ENCODE data around the gene FBXO17.

Gene FBXO17

GRCh38 chr19:38917516-38917915 is 58.0 kb downstream of the FBXO17 start:
- no peak for DNase-seq (ENCODE audit: low spot score)

- DNase-seq (ENCODE audit: low spot score): no peak
These were observed 59.9 kb downstream of the FBXO17 start for GRCh38 chr19:38915329-38916321.

DNA sequence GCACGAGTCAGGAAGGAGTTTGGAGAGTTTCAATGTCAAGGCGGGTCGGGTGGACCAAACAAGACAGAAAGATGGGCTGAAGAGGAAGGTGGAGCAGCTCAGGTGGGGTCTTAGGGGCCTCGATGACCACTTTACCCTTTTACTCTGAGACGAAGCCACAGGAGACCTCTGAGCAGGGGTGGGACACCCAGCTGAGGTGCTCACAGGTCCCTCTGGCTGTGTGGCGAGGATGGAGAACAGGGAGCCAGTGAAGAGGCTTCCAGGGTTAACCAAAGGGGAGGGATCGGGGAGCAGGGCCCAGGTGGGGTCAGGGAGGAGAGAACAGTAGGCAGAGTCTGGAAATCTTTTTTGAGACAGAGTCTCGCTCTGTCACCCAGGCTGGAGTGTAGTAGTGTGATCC is 61.6 kb downstream of the FBXO17 start:
- DNase-seq (ENCODE audit: low spot score): no peak

DNA sequence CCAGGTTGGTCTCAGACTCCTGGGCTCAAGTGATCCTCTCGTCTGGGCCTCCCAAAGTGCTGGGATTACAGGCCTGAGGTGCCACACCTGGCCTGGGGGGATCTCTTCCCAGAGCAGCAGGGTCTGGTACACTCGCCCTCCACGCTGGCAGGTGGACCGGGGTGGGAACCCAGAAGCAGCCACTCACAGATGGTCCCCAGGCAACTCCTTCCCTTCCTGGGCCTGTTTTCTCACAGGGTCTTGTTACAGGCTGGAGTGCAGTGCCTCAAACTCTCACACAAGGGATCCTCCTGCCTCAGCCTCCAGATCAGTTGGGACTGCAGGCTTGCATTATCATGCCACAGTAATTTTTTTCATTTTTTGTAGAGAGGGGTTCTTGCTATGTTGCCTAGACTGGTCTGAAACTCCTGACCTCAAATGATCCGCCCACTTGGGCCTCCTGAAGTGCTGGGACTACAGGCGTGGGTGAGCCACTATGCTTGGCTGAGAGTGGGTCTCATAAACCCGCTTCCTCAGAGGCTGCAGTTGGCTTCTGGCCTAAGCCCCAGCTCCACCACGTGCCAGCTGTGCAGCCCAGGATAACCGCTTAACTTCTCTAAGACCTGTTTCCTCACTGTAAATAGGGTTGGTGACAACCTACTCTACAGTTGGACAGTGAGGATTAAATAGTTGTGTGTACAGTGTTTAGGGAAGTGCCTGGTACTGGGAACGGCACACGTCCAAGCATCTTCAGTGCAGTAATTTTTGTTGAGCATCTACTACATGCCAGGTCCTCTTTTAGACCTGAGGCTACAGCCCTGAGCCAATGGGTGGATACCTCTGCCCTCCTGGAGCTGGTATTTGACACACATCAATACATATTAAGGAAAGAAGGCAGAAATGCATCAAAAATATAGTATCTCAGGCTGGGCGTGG is 62.7 kb downstream of the FBXO17 start:
- no peak for DNase-seq (ENCODE audit: low spot score)

- no peak for DNase-seq (ENCODE audit: low spot score)
These were observed 64.0 kb downstream of the FBXO17 start for GRCh38 chr19:38911388-38912001.

DNA sequence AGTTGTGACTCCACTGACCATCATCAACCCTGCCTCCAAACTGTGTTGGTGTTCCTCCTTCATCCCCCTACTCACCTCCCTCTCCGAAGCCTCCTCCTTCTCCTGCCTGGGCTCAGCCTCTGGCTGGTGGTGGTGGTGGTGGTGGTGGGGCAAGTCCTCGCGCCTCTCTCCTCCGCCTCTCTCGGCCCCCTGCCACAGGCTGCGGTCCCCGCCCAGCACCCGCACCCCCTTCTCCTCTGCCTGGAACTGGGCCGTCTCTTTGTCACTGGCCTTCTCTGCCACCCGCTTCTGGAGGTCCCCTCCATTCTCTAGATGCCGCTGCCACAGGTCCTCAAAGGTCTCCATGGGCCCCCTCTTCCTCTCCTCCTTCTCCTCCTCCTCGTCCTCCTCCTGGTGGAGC is 65.1 kb downstream of the FBXO17 start:
- no peak for DNase-seq (ENCODE audit: low spot score)

DNA sequence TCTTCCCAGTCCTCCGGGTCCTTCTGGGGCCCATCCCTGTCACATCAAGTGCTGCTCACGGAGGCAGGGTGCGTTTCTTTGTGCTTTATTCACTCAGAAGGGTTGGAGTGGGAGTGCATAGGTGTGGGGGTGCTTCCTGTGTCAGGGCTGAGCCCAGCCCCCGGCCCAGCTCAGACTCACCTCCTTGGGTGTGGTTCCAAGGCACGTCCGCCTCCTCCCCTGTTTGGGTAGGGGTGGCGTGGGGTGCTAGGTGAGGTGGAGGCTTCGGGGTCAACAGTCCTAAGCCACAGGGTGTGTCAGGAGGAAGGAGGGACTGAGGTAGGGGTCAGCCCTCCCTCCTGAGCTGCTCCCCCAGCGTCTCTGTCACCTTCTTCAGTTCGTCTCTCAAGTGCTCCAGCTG is 66.6 kb downstream of the FBXO17 start:
- DNase-seq (ENCODE audit: low spot score): no peak

DNA sequence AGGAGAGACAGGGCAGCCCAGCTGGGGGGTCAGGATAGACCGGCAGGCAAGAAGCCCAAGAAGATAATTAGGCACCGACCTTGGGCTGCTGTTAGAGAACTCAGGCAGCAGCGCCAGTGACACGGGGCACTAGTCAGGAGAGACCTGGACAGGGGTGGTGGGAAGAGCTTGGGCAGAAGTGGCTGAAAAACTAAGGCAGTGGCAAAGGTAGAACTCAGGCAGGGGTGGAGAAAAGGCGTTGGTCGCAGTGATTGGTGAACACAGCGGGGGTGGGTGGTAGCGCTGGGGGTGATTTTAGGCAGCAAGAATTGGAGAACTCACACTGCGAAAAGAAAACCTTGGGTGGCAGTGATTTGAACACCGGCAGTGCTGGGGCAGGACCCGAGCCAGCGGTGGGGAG is 67.9 kb downstream of the FBXO17 start:
- DNase-seq (ENCODE audit: low spot score): no peak

DNA sequence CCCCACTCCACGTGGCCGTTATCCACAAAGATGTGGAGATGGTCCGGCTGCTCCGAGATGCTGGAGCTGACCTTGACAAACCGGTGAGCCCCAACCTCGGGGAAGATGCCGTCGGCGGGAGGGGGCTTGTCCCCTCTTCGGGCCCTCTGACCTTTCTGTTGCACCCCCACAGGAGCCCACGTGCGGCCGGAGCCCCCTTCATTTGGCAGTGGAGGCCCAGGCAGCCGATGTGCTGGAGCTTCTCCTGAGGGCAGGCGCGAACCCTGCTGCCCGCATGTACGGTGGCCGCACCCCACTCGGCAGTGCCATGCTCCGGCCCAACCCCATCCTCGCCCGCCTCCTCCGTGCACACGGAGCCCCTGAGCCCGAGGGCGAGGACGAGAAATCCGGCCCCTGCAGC is 68.3 kb downstream of the FBXO17 start:
- no peak for DNase-seq (ENCODE audit: low spot score)

- DNase-seq (ENCODE audit: low spot score): no peak
These were observed 69.9 kb downstream of the FBXO17 start for GRCh38 chr19:38905620-38906019.

DNA sequence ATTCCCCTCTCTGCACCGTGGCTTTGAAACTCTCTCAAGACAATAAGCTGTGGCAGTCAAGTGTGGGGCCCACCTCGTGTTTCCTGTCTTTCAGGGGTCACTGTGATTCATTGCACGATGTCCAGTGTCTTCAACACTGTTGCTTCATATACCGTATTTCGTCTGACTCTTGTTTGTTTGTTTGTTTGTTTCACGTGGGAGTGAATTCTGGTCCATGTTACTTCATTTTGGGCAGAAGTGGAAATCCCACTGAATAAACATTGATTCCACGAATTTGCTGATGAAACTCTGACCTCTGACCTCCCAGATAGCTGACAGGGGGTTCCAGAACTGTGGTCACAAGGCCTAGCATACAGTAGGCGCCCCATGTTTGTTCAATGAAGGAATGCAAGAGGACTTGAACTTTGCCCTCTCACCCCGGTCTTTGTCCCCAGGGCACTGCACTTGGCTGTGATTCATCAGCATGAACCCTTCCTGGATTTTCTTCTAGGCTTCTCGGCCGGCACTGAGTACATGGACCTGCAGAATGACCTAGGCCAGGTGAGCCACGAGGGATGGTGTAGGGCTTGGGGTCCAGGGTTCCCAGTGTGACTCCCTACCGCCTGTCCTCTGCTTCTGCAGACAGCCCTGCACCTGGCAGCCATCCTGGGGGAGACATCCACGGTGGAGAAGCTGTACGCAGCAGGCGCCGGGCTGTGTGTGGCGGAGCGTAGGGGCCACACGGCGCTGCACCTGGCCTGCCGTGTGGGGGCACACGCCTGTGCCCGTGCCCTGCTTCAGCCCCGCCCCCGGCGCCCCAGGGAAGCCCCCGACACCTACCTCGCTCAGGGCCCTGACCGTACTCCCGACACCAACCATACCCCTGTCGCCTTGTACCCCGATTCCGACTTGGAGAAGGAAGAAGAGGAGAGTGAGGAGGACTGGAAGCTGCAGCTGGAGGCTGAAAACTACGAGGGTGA is 70.7 kb downstream of the FBXO17 start:
- no peak for DNase-seq (ENCODE audit: low spot score)

DNA sequence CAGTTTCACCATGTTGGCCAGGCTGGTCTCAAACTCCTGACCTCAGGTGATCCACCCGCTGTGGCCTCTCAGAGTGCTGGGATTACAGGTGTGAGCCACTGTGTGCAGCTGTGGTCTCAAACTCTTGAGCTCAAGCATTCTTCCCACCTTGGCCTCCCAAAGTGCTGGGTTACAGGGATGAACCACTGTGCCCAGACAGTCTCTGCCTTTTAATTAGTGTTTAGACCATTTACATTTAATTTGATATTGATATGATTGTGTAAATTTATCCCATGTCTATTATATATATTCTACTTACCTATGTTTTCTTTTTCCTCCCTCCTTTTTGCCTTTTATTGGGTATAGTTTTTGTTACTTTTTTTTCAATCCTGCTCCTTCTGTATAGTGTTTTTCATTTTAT is 73.9 kb downstream of the FBXO17 start:
- no peak for DNase-seq (ENCODE audit: low spot score)

- DNase-seq (ENCODE audit: low spot score): no peak
These were observed 74.8 kb downstream of the FBXO17 start for GRCh38 chr19:38900743-38901190.

DNA sequence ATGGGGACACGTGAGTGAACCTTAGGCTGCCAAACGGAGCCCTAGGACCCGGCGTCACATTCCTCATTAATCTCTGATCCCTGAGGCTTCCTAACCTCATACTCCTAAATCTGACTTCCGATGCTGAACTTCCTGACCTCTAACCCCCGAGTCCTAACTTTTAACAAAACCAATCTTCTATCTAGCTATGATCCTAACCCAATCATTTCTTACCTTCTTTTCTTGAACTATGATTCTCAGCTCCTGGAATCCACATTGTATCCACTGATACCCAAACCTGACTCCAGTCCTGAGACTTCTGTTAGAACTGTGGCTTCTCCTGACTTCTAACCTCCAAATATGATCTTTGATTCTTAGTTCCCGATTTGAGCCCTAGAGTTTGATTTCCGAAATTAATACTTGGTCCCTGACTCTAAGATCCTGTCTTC is 75.3 kb downstream of the FBXO17 start:
- peak; percentile 17 for DNase-seq (ENCODE audit: low spot score)

DNA sequence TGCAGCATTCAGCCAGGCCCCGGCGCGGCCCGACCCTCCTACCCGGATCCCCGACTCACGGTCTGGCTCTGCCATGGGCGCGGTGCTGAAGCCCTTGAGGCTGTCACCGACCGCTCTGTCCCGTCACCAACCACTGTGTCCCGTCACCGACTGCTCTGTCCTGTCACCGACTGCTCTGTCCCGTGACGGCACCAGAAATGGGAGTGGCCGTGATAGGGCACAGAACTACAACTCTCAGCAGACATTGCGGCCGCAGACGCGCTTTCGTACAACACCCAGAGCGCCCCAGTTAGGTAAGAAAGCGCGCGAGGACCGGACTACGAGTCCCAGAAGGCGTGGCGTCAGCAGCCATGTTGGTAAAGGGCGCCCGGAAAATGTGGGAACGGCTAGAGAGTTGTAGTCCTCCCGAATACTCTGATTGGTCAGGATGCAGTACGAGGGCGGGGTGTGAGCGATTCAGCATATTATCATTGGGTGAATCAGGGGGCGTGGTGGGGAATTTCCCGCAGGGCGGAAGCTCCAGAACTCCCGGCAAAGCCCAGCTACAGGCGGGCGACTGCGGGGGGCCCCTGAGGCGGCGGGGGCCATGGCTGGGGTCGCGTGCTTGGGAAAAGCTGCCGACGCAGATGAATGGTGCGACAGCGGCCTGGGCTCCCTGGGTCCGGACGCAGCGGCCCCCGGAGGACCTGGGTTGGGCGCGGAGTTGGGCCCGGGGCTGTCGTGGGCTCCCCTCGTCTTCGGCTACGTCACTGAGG is 75.9 kb downstream of the FBXO17 start, which contains the start of the genes NFKBIB and SIRT2:
Gene NFKBIB, plus strand, starts transcription at position 523 of the 755 bp plus-strand sequence. Its CDS starts 64 bp downstream, at position 587.
Gene SIRT2, minus strand, starts transcription at position 172 of the 755 bp plus-strand sequence. Its CDS starts 97 bp downstream, at position 75.
- peak; percentile 99 for DNase-seq (ENCODE audit: low spot score)

DNA sequence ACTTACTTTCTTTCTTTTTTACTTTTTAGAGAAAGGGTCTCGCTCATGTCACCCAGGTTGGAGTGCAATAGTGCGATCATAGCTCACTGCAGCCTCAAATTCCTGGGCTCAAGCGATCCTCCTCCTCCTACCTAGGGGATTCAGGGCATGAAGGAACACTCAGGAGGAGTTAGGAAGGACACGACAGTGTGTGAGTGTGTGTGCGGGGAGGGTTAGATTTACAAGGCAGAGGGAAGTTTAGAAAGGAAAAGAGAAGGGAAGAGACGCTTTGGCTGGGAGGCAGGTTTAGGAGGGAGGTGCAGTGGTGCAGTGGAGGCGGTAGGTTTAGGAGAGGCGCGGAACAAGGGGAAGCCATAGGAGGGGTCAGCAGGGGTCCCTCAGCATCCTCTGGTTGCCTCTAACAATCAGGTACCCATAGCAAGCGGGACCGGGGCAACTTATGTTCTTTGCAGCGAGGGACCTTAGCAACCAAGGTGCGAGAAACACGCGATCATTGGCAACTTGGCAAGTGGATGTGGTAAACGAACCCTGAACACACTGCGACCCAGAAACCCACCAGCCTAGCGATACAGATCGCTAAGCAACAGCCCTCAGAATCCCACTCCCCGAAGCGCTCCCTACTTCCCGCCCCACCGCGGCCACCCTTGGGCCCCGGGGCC is 76.6 kb downstream of the FBXO17 start:
- no peak for DNase-seq (ENCODE audit: low spot score)

DNA sequence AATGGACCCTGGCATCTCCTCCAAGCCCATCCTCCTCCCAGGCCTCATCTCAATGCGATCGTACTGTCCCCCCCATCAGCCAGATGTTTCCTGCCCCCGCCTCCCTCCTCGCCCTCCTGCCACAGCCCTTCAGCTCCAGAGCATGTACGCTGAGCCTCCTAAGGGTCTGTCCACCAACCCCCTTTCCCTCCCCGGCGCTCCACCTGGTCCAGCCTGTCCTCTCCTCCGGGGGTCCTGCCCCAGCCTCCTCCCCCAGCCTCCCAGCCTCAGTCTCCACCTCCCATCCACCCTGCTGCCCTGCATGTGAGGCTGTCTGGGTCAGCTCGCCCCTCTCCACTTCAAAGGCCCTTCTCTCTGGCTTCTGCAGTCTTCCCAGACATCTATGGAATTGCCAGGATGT is 80.6 kb downstream of the FBXO17 start:
- DNase-seq (ENCODE audit: low spot score): no peak

DNA sequence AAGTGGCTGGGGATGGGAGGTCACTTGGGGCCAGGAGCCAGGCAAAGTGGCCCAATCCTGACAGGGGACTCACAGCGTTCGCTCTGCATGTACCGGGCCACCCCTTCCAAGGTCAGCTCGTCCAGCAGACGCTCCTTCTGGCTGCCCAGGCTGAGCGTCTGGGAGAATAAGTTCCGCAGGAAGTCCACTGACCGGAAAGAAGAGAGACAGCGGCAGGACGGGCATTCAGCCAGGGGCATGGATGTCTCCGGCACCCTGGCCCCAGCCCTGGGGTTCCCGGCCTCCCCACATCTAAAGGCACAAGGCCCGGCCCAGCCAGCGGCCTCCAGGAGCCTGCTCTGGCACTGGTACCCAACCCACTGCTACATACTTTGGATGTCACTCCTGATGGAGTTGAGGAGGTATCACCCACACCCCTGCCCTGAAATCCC is 82.2 kb downstream of the FBXO17 start:
- no peak for DNase-seq (ENCODE audit: low spot score)

- DNase-seq (ENCODE audit: low spot score): no peak
These were observed 82.7 kb downstream of the FBXO17 start for GRCh38 chr19:38892841-38893240.

Measured in COLO829 (cell line).